Loucy (cell line): Measurements from ENCODE around the gene SLC38A10.
A peak's percentile ranks its signal among the peaks of the same experiment; 100 is the strongest.

Source experiments
- H2AFZ ChIP-seq: fragments of 200-600 bp; sonication (generic); 2 replicates; pipeline ENCODE4 v1.6.0; 2016; ENCODE audit warnings: antibody characterized with exemption, mild to moderate bottlenecking, low read length, moderate library complexity
- H3F3A ChIP-seq: fragments of 200-600 bp; 2 replicates; pipeline ENCODE4 v1.6.0; 2016; ENCODE audit warnings: antibody characterized with exemption, low read depth, mild to moderate bottlenecking
- H3K27me3 ChIP-seq: fragments of 200-600 bp; sonication (generic); 2 replicates; pipeline ENCODE4 v1.6.1; 2014; ENCODE audit warnings: low read length, mild to moderate bottlenecking; ENCODE audit not compliant: insufficient read depth, poor library complexity, severe bottlenecking
- H3K36me3 ChIP-seq: fragments of 200-600 bp; sonication (generic); 2 replicates; pipeline ENCODE4 v1.6.1; 2016; ENCODE audit warnings: low read length; ENCODE audit not compliant: insufficient read depth
- H3K4me1 ChIP-seq: fragments of 200-600 bp; sonication (generic); 2 replicates; pipeline ENCODE4 v1.5.1; 2014; ENCODE audit warnings: low read length, mild to moderate bottlenecking; ENCODE audit not compliant: insufficient read depth, poor library complexity, severe bottlenecking
- H3K4me2 ChIP-seq: fragments of 200-600 bp; sonication (generic); 2 replicates; pipeline ENCODE4 v1.6.0; 2014; ENCODE audit warnings: antibody characterized with exemption, low read length, low read depth, mild to moderate bottlenecking; ENCODE audit not compliant: poor library complexity, severe bottlenecking
- H3K4me3 ChIP-seq: fragments of 200-600 bp; sonication (generic); 2 replicates; pipeline ENCODE4 v1.5.1; 2014; ENCODE audit warnings: low read length, mild to moderate bottlenecking, mixed read lengths; ENCODE audit not compliant: poor library complexity, severe bottlenecking
- H3K79me2 ChIP-seq: fragments of 200-600 bp; sonication (generic); 2 replicates; pipeline ENCODE4 v1.6.1; 2014; ENCODE audit warnings: low read length; ENCODE audit not compliant: insufficient read depth
- H3K9ac ChIP-seq: fragments of 200-600 bp; sonication (generic); 2 replicates; pipeline ENCODE4 v1.6.0; 2014; ENCODE audit warnings: mild to moderate bottlenecking, low read depth, low read length, moderate library complexity; ENCODE audit not compliant: poor library complexity, severe bottlenecking
- H3K9me2 ChIP-seq: fragments of 200-600 bp; sonication (generic); replicated peaks from 2 replicates; pipeline ENCODE4 v1.6.1; 2016; ENCODE audit warnings: low read depth, low read length, mixed read lengths
- H3K9me3 ChIP-seq: fragments of 200-600 bp; sonication (generic); 2 replicates; pipeline ENCODE4 v1.6.1; 2014; ENCODE audit warnings: mild to moderate bottlenecking, antibody characterized with exemption, low read length, low read depth; ENCODE audit not compliant: insufficient read depth
- H4K20me1 ChIP-seq: fragments of 200-600 bp; sonication (generic); 2 replicates; pipeline ENCODE4 v1.6.0; 2014; ENCODE audit warnings: antibody characterized with exemption, low read length, mild to moderate bottlenecking; ENCODE audit not compliant: insufficient read depth, poor library complexity, severe bottlenecking
- CTCF ChIP-seq: fragments of 200-600 bp; sonication (generic); conservative IDR thresholded peaks from 2 replicates; pipeline ENCODE4 v1.5.1; 2014; ENCODE audit warnings: mild to moderate bottlenecking, antibody characterized with exemption, low read length
- EZH2phosphoT487 ChIP-seq: fragments of 200-600 bp; IDR thresholded peaks from 2 replicates; pipeline ENCODE4 v1.6.1; 2018; ENCODE audit warnings: antibody characterized with exemption, mild to moderate bottlenecking, moderate library complexity, borderline replicate concordance

SLC38A10 gene

GRCh38 chr17:81271226-81271625 is 23.9 kb downstream of the SLC38A10 start:
- peaks cover 29% of the 10 kb centered on the region for H3K4me1 ChIP-seq
- H3K9ac ChIP-seq: peak overlapping the region; percentile 36
- H3K9me2 ChIP-seq: no peaks in the 10 kb centered on the region
- H3K9me3 ChIP-seq: no peaks in the 10 kb centered on the region
- H2AFZ ChIP-seq: no peak overlapping the region
- H3K79me2 ChIP-seq: no peaks in the 10 kb centered on the region
- peaks cover 6% of the 10 kb centered on the region; the same call in 1 of the 2 replicates for H3F3A ChIP-seq
- TF ChIP-seq CTCF (no peak), EZH2phosphoT487 (no peak)
- H3K27me3 ChIP-seq: no peaks in the 10 kb centered on the region
- peak overlapping the region; percentile 25 for H3K4me2 ChIP-seq
- H3K4me3 ChIP-seq: no peak overlapping the region
- peaks cover 26% of the 10 kb centered on the region; the same call in 1 of the 2 replicates for H3K36me3 ChIP-seq
- no peaks in the 10 kb centered on the region for H4K20me1 ChIP-seq

DNA sequence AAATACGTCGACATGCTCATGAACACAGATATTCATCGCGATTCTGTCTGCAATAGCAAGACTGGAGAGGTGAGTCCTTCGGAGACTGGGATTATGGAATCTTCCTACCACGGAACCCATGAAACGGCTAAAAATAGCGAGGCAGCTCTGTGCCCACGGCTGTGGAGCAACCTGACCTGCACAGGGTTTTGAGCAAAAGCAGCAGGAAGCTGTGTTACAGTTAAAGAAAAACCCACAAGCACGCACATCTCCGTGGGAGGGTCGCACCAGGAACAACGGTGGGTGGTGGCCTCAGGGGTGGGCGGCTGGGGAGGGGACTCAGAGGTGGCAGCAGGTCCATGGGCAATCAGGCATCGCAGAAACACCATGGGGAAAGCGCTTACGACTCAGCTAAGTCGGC is 24.8 kb downstream of the SLC38A10 start:
- peaks cover 6% of the 10 kb centered on the region; the same call in 1 of the 2 replicates for H3F3A ChIP-seq

GRCh38 chr17:81267390-81268067 is 27.6 kb downstream of the SLC38A10 start:
- H3K9ac ChIP-seq: no peak overlapping the region

More for the DNA sequence above, 24.8 kb downstream of the SLC38A10 start:
- H4K20me1 ChIP-seq: no peaks in the 10 kb centered on the region
- peak overlapping the region; percentile 25 for H3K4me2 ChIP-seq
- H3K36me3 ChIP-seq: peaks cover 22% of the 10 kb centered on the region; the same call in 1 of the 2 replicates
- H3K9ac ChIP-seq: peak overlapping the region; percentile 36
- H3K4me3 ChIP-seq: peak overlapping the region; percentile 5
- no peaks in the 10 kb centered on the region for H3K9me2 ChIP-seq
- H3K79me2 ChIP-seq: no peaks in the 10 kb centered on the region; the same call in 1 of the 2 replicates
- no peaks in the 10 kb centered on the region for H3K27me3 ChIP-seq
- TF ChIP-seq EZH2phosphoT487 (no peak), CTCF (no peak)
- H2AFZ ChIP-seq: no peak overlapping the region
- H3K4me1 ChIP-seq: peaks cover 29% of the 10 kb centered on the region
- H3K9me3 ChIP-seq: no peaks in the 10 kb centered on the region

More at GRCh38 chr17:81267390-81268067, 27.6 kb downstream of the SLC38A10 start:
- H3K36me3 ChIP-seq: peaks cover 23% of the 10 kb centered on the region; the same call in 1 of the 2 replicates
- no peaks in the 10 kb centered on the region for H3K27me3 ChIP-seq
- peaks cover 17% of the 10 kb centered on the region for H3K4me1 ChIP-seq
- no peaks in the 10 kb centered on the region for H3K9me2 ChIP-seq
- no peak overlapping the region for H3K4me3 ChIP-seq
- no peaks in the 10 kb centered on the region for H3K9me3 ChIP-seq
- no peak for TF ChIP-seq EZH2phosphoT487
- no peak for TF ChIP-seq CTCF
- H2AFZ ChIP-seq: no peak overlapping the region
- no peaks in the 10 kb centered on the region for H3F3A ChIP-seq
- no peaks in the 10 kb centered on the region for H4K20me1 ChIP-seq
- no peak overlapping the region for H3K4me2 ChIP-seq
- H3K79me2 ChIP-seq: no peaks in the 10 kb centered on the region; the same call in 1 of the 2 replicates
